Liver (tissue), 3 donors: ENCODE data around the gene CYFIP2.

Source experiments
- ATF3 ChIP-seq: IDR thresholded peaks from 2 replicates; pipeline ENCODE4 v1.6.1; 2016; ENCODE audit warnings: antibody characterized with exemption
- GABPA ChIP-seq, 2 donors: IDR thresholded peaks in 1 of 2; conservative IDR thresholded peaks in 1 of 2; 2 replicates each; pipeline ENCODE4 v1.6.1; 2016; ENCODE audit warnings: antibody characterized with exemption in 2 of 2, mild to moderate bottlenecking in 1 of 2, moderate library complexity in 1 of 2
- HNF4A ChIP-seq, 2 donors: conservative IDR thresholded peaks; 2 replicates each; pipeline ENCODE4 v1.6.1; 2016; ENCODE audit warnings: antibody characterized with exemption in 2 of 2, mild to moderate bottlenecking in 2 of 2
- HNF4G ChIP-seq: IDR thresholded peaks from 2 replicates; pipeline ENCODE4 v1.6.1; 2016; ENCODE audit warnings: antibody characterized with exemption
- JUND ChIP-seq, 2 donors: IDR thresholded peaks; 2 replicates each; pipeline ENCODE4 v1.6.1; 2016; ENCODE audit warnings: antibody characterized with exemption in 2 of 2
- MAX ChIP-seq: IDR thresholded peaks from 2 replicates; pipeline ENCODE4 v1.6.1; 2016; ENCODE audit warnings: antibody characterized with exemption
- RAD21 ChIP-seq, 2 donors: IDR thresholded peaks; 2 replicates each; pipeline ENCODE4 v1.6.1; 2016; ENCODE audit warnings: antibody characterized with exemption in 2 of 2, mild to moderate bottlenecking in 2 of 2
- REST ChIP-seq: IDR thresholded peaks from 2 replicates; pipeline ENCODE4 v1.6.1; 2016; ENCODE audit warnings: antibody characterized with exemption, mild to moderate bottlenecking
- RXRA ChIP-seq, 2 donors: IDR thresholded peaks; 2 replicates each; pipeline ENCODE4 v1.6.1; 2017 to 2018; ENCODE audit warnings: antibody characterized with exemption in 2 of 2, mild to moderate bottlenecking in 1 of 2
- SP1 ChIP-seq: IDR thresholded peaks from 2 replicates; pipeline ENCODE4 v1.6.1; 2018; ENCODE audit warnings: antibody characterized with exemption, mild to moderate bottlenecking
- TAF1 ChIP-seq: conservative IDR thresholded peaks from 2 replicates; pipeline ENCODE4 v1.6.1; 2016; ENCODE audit warnings: antibody characterized with exemption, mild to moderate bottlenecking
- YY1 ChIP-seq: IDR thresholded peaks from 2 replicates; pipeline ENCODE4 v1.6.1; 2016; ENCODE audit warnings: antibody characterized with exemption, mild to moderate bottlenecking
- ZBTB33 ChIP-seq: IDR thresholded peaks from 2 replicates; pipeline ENCODE4 v1.6.1; 2016; ENCODE audit warnings: antibody characterized with exemption
- TF ChIP-seq, protein P1 (sequence below): fragments of 150-350 bp; IDR thresholded peaks from 2 replicates; pipeline ENCODE4 v1.5.1; 2017; ENCODE audit warnings: improper control_type of control experiment, low read depth, low read length; ENCODE audit not compliant: missing input control
- donor health status: healthy.
- donor health status: healthy.

DNA sequence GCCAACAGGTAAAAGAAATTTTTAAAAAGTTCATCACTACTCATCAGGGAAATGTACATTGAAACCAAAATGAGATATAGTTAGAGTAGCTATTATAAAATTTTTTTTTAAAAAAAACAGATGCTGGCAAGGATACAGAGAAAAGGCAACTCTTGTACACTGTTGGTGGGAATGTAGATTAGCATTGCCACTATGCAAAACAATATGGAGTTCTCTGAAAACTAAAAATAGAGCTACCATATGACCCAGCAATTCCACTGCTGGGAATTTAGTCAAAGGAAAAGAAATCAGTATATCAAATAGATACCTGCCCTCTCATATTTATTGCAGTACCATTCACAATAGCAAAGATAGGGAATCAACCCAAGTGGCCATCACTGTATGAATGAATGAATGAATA lies 149.9 kb downstream of the CYFIP2 start:
- TF ChIP-seq, protein P1, sequence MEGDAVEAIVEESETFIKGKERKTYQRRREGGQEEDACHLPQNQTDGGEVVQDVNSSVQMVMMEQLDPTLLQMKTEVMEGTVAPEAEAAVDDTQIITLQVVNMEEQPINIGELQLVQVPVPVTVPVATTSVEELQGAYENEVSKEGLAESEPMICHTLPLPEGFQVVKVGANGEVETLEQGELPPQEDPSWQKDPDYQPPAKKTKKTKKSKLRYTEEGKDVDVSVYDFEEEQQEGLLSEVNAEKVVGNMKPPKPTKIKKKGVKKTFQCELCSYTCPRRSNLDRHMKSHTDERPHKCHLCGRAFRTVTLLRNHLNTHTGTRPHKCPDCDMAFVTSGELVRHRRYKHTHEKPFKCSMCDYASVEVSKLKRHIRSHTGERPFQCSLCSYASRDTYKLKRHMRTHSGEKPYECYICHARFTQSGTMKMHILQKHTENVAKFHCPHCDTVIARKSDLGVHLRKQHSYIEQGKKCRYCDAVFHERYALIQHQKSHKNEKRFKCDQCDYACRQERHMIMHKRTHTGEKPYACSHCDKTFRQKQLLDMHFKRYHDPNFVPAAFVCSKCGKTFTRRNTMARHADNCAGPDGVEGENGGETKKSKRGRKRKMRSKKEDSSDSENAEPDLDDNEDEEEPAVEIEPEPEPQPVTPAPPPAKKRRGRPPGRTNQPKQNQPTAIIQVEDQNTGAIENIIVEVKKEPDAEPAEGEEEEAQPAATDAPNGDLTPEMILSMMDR = no peak
- no peak for TF ChIP-seq SP1
- no peak for TF ChIP-seq MAX
- TF ChIP-seq RAD21 (IDR thresholded peaks at IDR 0.05) = no peak
- TF ChIP-seq JUND (IDR thresholded peaks at IDR 0.05) = no peak
- no peak for TF ChIP-seq RXRA (IDR thresholded peaks at IDR 0.05)
- TF ChIP-seq HNF4A (conservative IDR thresholded peaks at IDR 0.05) = no peak
- TF ChIP-seq YY1 = no peak
- TF ChIP-seq ZBTB33 = no peak
- no peak for TF ChIP-seq TAF1
- no peak for TF ChIP-seq ATF3
- no peak for TF ChIP-seq GABPA (IDR thresholded peaks at IDR 0.05 in 1 of 2, conservative IDR thresholded peaks at IDR 0.05 in 1 of 2)
- TF ChIP-seq REST = no peak
- no peak for TF ChIP-seq HNF4G
